HG03457 (cell line): ENCODE results near the gene KIF11.
A peak's percentile ranks its signal among the peaks of the same experiment; 100 is the strongest.
"Not testable (repeated sequence)": the region's sequence is repeated elsewhere in the genome, so short reads cannot be mapped to it uniquely, and the experiment has no call there.

Experiments
- ATAC-seq: cut with Tn5 transposase; IDR thresholded peaks from one replicate; pipeline ENCODE4 v1.9.1; 2021; ENCODE audit warnings: moderate number of reproducible peaks; ENCODE audit not compliant: unreplicated experiment

The KIF11 gene

DNA sequence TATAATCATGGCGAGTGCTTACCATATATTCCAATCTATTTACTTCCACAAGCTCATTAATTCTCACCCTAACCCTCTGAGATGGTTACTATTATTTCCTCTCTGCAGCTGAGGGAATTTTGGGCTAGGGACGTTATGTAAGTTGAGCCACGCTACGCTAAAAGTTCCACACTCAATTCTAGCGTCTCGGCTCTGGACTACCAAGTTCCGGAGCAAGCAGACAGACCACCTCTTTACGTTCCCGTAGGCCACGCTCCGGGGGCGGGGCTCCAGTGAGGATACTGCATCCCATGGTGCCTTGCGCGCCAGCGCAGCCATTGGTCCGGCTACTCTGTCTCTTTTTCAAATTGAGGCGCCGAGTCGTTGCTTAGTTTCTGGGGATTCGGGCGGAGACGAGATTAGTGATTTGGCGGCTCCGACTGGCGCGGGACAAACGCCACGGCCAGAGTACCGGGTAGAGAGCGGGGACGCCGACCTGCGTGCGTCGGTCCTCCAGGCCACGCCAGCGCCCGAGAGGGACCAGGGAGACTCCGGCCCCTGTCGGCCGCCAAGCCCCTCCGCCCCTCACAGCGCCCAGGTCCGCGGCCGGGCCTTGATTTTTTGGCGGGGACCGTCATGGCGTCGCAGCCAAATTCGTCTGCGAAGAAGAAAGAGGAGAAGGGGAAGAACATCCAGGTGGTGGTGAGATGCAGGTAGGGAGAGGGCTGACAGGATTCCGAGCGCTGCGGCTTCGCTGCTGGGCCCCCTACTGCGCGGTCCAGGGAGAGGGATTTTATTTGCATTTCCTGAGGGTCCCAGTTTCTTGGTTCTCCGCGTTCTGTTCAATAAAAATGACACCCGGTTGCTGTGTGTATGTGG, at the start of gene KIF11:
KIF11 (plus strand) TSS at position 370 of the 858 bp plus-strand sequence; CDS start at position 616, 246 bp downstream.
- ATAC-seq, result peak; percentile 67

DNA sequence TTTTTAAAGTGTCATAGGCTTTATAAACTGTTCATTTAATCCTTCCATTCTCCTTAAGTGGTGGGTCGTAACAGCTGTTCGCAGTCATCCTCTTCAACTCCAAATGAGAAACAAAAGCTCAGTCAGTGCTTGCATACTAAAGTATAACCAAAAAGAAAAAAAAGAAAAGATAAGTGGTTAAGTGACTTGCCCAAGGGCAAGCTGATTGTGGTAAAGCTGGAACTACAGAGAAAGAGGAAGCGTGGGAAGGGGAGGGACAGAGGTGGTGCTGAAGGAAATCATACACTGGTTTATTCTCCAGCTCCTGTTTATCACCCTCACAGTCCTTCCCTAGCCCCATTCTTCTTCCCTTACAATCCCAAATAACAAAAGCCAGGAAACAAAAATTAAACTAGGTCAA, 48.6 kb upstream of the KIF11 start:
- no peak for ATAC-seq

DNA sequence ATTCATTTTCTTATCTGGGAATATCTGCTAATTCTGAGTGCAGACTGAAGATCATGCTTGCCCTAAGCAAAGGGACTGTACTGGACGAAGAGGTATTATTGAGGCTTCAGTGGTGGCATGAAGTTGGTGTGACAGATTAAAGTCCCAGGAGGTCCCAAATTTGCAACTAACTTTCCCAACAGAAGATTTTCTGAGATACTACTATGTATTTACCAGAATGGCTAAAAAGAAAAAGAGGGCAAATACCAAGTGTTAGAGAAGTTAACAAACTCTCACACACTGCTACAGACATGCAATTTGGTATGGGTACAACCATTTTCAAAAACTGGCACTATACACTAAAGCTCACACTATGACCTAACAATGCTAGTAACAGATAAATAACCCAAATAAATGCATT, 47.4 kb upstream of the KIF11 start:
- ATAC-seq, result no peak

DNA sequence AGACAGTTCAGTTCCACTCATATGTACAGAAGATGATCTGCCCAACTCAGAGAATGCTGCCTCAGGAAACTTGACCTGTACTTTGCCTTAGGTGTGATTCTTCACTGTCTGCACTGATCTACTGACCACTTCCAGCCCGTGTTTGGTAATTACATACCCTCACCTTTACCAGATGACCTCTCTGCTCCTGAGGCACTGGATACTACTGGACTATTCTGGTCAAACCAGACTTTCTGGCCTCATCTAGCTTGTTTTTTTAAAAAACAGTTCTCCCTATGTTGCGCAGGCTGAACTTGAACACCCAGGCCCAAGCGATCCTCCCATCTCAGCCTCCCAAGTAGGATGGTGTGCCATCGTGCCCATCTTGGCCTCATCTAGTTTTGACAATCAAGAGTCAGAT, 45.3 kb upstream of the KIF11 start:
- ATAC-seq, result no peak

DNA sequence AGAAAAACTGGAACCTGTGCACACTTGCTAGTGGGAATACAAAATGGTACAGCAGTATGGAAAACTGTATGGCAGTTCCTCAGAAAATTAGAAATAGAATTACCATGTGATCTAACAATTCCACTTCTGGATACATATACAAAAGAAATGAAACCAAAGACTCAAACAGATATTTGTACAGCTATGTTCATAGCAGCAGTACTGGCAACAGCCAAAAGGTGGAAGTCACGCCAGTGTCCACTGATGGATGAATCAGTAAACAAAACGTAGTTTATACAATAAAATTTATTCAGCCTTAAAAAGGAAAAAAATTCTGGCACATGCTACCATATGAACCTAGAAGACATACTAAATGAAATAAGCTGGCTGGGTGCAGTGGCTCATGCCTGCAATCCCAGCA, 42.0 kb upstream of the KIF11 start:
- ATAC-seq, result no peak

DNA sequence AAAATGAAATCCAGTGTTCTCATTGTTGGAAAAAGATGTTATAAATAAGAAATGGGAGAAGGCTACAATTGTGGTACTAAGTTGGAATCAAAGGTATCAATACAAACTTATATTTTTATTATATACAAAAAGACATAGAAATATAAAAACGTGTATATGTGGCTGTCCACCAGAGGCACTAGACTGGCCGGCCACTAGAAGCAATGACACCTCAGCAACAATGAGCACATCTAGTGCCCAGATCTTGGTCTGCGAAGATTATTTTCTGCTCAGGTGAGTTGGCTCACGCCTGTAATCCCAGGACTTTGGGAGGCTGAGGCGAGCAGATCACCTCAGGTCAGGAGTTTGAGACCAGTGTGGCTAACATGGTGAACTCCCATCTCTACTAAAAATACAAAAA, 40.6 kb upstream of the KIF11 start:
- ATAC-seq, result no peak

DNA sequence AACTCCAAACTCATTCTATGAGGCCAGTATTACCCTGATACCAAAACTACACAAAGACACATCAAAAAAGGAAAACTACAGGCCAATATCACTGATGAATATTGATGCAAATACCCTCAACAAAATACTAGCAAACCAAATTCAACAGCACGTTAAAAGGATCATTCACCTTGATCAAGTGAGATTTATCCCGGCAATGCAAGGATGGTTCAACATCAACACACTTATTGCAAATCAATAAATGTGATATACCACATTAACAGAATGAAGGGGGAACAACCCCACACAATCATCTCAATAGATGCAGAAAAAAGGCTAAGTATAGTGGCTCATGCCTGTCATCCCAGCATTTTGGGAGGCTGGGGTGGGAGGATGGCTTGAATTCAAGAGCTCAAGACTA, 39.0 kb upstream of the KIF11 start:
- ATAC-seq, result no peak

DNA sequence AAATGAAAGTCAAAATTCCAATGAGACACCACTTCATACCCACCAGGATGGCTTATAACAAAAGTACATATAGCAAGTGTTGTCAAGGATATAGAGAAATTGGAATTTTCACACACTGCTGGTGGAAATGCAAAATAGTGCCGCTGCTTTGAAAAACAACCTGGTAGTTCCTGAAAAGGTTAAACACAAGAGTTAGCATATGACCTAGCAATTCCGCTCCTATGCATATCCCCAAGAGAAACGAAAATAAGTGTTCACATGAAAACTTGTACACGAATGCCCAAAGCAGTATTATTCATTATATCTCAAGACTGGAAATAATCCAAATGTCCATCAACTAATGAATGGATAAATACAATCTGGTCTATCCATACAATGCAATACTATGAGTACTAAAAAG, 33.9 kb upstream of the KIF11 start:
- ATAC-seq, result no peak

DNA sequence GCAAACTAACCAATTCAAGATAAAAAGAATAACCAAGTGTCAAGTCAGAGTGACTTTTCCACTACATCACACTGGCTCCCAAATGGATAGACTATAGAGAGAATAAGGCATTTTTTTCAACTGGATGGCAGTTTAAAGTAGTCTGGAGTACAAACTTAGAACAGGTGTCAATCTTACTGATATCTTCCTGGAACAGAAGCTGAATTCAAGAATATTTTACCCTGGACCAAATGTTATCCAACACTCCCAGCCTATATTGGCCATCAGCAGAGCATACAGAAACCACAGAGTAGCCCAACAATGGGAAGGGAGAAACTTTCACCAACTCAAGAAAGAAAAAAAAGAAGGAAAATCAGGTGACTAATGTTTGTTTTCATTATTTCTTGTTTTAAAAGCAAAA, 30.5 kb upstream of the KIF11 start:
- no peak for ATAC-seq

DNA sequence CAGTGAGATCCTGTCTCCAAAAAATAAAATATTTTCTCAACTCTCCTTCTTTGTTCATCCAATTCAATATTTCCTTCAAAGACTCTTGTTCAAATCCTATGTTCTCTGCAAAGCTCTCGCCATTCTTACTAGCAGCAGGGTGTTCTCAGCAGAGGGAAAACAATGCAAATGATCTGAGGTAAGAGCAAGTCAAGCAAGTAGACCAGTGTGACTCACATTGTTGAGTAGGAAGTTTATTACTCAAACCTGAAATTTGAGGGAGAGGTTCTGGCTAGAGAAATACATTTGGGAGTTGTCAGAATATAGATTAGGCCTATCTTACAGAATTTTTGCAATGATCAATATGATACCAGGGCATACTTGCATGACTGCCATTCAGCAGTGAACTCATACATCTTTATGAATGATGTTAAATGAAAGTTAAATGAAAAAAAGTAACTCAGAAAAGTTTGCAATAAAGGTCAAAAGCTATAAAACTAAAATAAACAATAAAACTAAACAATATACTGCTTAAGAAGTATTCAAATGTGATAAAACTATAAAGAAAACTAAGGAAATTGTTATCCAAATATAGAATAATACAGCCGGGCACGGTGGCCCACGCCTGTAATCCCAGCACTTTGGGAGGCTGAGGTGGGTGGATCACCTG, 24.9 kb upstream of the KIF11 start:
- no peak for ATAC-seq

DNA sequence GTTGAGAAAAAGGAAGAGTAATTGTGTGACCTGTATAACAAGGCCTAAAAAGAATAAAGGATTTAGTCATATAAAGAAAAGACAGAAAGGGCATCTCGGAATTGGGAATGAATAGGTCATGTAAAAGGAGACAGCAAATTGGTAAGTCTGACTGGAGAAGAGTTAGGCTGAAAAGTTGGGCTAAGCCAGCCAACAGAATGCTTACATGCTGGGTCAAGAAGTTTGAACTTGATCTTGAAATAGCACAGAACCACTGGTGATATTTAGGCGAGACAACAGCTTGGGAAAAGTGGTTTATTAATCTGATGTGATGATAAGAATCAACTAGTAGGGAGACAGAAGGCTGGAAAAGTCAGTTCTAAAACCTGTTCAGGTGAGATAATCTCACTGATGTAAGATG, 23.9 kb upstream of the KIF11 start:
- ATAC-seq, result no peak

DNA sequence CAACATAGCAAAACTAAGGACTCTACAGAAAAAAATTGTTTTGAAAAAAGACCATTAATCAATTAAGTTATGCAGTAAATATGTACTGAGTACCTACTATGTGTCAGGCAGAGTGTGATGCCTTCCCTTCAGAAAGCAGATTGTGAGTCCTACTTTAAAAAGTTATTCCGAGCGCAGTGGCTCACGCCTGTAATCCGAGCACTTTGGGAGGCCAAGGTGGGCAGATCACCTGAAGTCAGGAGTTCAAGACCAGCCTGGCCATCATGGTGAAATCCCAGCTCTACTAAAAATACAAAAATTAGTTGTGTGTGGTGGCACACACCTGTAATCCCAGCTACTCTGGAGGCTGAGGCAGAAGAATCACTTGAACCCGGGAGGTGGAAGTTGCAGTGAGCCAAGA, 23.3 kb upstream of the KIF11 start:
- ATAC-seq, result not testable (repeated sequence)

DNA sequence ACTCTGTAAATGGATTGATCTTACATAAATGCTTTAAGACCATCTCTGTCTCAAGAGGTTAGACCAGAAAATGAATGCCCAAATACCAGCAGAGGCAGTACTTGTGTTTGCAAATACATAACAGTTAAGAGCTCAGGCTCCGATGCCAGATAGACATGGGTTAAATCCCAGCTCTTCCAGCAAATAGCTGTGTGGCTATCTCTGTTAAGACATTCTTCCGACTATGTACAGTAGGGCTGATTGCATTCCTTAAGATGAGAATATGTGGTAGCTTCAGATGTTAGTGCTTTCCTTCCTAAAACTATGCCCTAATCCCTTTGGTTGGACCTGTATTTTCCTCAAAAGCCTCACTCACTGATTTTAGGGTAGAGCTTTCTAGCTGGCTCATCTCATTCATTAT, 21.3 kb upstream of the KIF11 start:
- no peak for ATAC-seq

DNA sequence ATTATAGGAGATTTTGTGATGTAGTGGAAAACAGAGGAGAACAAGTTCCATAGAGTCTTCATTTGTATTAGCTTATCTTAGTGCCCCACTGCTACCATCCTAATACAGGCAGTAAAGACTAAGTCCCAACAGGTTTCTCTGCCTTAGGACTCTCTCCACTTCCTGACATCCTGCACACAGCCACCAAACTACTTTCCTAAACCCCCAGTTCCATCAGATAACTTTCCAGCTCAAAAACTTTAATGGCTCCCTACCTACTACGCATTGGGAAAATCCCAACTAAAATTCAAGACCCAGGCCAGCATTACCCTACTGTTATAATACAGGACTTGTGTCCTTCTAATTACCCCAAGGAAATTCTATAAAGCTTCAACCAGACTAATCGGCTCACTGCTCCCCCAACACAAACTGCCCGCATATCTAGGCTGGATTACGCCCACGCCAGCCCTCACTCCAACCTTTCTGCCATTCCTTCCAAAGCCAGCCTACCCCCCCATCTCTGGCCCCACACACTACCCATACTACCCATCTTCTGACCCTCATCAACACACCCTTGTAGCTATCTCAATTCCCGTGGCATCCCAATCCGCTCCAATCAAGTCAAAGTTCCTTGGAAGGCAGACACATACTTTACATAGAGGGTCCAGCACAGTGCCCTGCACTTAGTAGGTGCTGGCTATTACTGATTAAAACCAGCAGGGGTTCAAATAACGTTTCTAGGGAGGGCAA, 20.4 kb upstream of the KIF11 start:
- no peak for ATAC-seq

DNA sequence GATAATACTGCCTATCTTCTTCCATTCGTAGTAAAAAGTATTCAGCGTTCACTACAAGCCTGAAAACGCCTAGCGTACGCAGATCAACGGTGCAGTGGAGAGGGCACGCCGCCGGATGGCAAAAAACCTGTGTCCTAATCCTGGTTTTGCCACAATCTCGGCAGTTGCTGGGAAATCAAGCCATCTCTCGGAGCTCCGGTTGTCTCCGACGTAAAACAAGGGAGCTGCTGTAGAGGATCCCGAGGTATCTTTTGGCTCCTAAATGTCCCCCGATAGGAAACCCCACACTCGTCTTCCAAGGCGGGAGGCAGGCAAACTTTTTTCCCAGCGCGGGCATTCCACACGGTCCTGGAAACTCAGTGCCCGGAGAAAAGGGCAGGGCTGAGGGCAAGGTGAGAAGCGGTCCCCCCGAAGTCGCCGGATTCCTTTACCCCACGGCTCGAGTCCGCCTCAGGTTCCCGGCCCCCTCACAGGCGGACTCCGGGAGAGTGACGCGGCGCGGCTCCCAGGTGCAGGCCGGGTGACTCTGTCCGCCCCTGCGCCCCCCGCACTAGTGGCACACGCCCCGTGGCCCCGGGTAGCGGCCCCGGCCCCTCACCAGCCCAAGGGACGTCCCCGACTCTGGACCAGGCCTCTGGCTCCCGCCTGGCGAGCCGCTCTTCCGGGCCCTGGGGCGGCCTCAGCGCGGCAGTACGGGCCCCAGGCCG, 19.7 kb upstream of the KIF11 start:
- no peak for ATAC-seq

DNA sequence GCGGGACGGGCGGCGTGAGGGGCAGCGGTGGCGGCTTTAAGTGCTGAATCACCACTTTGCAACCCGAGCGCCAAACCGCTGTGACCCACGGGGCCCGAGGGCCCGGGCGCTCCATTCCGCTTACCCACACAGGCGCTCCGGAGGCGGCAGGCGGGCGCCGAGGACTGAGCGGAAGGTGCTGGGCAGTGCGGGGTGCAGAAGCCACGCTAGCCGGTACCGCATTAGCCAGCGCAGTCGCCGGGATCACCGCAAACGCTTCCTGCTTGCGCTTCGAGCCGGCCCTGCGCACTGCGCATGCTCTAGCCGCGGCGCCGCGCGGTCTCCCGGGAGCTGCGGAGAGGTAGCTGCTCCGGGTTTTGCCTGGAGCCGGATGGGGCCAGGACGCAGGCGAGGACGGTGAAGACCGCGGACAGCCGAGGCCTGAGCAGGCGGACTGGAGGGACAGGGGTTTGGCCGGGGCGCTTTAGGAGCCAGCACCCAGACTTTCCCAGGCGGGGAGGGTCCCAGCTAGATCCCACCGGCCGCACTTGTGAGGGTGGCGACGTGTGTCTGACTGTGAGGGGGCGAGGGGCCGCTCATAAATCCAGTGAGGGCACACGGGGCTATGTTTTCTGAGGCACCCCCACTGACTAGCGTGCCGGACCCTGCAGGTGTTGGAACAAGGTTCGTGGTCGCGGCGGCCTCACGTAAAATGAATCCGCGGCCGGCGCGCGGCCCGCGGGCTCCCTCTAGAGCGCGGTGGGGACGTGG, 19.0 kb upstream of the KIF11 start, which contains the start of gene IDE:
IDE (minus strand) TSS at position 296 of the 750 bp plus-strand sequence; CDS start at position 222, 74 bp downstream.
- peak; percentile 44 for ATAC-seq

DNA sequence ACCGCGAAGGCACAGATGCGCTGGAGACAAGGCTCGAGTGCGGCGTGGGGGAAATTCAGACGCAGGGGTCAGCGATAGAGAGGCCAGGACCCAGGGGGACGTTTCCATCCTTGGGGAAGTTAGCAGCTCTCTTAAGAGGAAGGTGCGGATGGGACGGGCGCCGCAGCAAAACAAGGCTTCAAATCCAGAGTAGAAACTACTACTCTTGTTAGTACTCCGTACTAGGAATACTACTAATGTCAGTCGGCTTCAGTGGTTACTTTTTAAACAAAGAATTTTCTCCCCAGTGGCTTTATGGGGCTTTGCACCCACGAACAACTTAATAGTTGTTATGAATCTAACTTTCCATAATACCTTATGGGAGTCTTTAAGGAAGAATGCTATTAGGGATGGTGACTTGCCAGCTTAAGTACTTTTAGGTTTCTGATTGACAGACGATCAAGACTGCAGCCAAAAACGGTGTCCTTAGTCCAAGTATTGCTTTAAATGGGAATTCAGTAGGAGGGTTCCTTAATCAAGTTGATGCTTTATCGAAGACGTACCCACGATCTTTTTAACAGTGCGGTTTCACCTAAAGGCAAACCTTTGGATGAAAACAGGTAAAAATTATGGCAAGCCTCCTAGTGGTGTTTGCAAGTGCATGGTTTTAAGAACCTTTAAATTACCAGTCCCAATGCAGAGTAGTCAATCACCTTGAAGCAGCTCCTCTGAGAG, 18.2 kb upstream of the KIF11 start:
- ATAC-seq, result no peak

DNA sequence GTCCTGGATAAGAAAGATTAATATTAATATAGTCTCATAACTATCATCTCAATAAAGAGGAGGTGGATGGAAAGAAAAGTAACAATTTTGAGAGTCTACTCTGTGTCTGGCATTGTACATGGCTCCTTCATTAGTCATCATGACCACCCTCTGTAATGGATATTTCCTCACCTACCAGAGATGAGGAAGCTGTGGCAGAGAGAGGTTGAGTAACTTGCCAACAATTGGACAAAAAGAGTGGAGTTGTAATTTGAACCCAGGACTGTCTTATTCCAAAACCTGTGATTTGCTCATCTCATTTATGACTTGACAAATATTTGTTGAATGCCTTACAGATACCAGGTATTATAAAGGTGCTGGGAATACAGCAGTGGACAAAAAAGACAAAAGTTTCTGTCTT, 17.0 kb upstream of the KIF11 start:
- no peak for ATAC-seq

DNA sequence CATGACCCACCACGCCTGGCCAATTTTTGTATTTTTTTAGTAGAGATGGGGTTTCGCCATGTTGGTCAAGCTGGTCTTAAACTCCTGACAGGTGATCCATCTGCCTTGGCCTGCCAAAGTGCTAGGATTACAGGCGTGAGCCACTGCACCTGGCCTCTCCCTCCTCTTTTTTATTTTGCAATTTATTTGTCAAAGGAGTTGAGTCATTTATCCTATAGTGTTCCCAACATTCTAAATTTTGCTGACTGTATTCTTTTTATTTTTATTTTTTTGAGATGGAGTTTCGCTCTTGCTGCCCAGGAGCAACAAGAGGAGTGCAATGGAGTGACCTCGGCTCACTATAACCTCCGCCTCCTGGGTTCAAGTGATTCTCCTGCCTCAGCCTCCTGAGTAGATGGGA, 10.6 kb upstream of the KIF11 start:
- not testable (repeated sequence) for ATAC-seq
